Measurements from ENCODE around the gene KATNIP. TPM values are rescaled to one million over a fixed set of nuclear protein-coding genes. Genes with fewer than 3 reads are reported as not detected.

KATNIP gene
- total RNA-seq, 1 donor from 2014 or later = 6.6 TPM

DNA sequence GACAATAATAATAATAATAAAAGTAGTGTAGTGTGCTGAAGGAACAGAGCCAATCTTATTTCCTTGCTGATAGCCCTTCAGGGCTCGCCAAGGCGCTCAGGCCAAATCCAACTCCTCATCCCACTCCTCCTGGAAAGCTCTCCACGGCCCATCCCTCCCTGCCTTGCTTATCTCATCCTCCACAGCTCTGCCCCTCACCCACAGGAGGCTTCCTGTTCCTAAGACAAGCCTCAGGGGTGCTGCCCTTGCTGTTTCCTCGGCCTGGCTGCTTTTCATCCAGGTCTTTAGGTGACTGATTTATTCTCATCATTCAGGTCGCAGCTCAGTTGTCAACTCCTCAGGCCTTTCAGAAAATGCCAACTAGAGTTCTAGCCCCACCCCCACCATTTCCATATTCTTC, 11.4 kb upstream of the KATNIP start:
- intact Hi-C loops (cut with DNase I) = no loop called here
- no peak for TF ChIP-seq CTCF (IDR thresholded peaks at IDR 0.05)
- Histone ChIP-seq H3K4me3 (no peak overlapping the region), H3K36me3 (peaks cover 82 to 95% of the 10 kb centered on the region in 2 donors), H3K4me1 (no peaks in the 10 kb centered on the region), H3K27me3 (no peaks in the 10 kb centered on the region), H3K9me3 (no peaks in the 10 kb centered on the region), H3K27ac (no peak overlapping the region)
- DNase-seq (ENCODE audit: low spot score in 2 of 2) = no peak

GRCh38 chr16:27539120-27539519, 10.8 kb upstream of the KATNIP start:
- Histone ChIP-seq H3K9me3 (no peaks in the 10 kb centered on the region), H3K4me3 (no peak overlapping the region), H3K36me3 (peaks cover 83 to 95% of the 10 kb centered on the region in 2 donors), H3K27me3 (no peaks in the 10 kb centered on the region), H3K4me1 (no peaks in the 10 kb centered on the region), H3K27ac (no peak overlapping the region)
- no peak for TF ChIP-seq CTCF (IDR thresholded peaks at IDR 0.05)
- DNase-seq (ENCODE audit: low spot score in 2 of 2) = no peak
- intact Hi-C loops (cut with DNase I) = no loop called here

DNA sequence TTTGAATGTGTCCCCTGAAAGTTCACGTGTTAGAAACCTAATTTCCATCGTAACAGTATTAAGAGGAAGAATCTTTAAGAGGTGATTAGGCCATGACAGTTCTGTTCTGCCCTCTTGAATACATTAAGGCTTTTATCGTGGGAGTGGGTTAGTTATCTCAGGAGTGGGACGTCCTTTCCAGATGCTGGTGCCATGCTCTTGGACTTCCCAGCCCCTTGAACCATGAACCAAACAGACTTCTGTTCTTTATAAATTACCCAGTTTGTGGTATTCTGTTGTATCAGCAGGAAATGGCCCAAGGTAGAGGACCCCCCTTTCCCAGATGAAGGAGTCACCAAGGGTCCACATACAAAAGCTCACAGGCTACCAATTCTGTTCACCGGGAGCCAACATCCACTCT, 10.3 kb upstream of the KATNIP start:
- H3K27me3 ChIP-seq = no peaks in the 10 kb centered on the region
- no peak for DNase-seq (ENCODE audit: low spot score in 2 of 2)
- H3K36me3 ChIP-seq = peaks cover 86 to 95% of the 10 kb centered on the region in 2 donors
- H3K4me1 ChIP-seq = no peaks in the 10 kb centered on the region
- intact Hi-C loops (cut with DNase I) = no loop called here
- TF ChIP-seq CTCF (IDR thresholded peaks at IDR 0.05) = no peak
- no peak overlapping the region for H3K27ac ChIP-seq
- H3K9me3 ChIP-seq = no peaks in the 10 kb centered on the region
- no peak overlapping the region for H3K4me3 ChIP-seq

- intact Hi-C loops (cut with DNase I) = no loop called here
- no peaks in the 10 kb centered on the region for H3K27me3 ChIP-seq
- H3K27ac ChIP-seq = no peak overlapping the region
- no peak for DNase-seq (ENCODE audit: low spot score in 2 of 2)
- H3K9me3 ChIP-seq = no peaks in the 10 kb centered on the region
- no peak for TF ChIP-seq CTCF (IDR thresholded peaks at IDR 0.05)
- no peak overlapping the region for H3K4me3 ChIP-seq
- H3K36me3 ChIP-seq = peaks cover 60 to 65% of the 10 kb centered on the region in 2 donors
- peaks cover 0 to 9% of the 10 kb centered on the region in 2 donors for H3K4me1 ChIP-seq
These were observed 6.1 kb upstream of the KATNIP start for GRCh38 chr16:27543801-27544200.

DNA sequence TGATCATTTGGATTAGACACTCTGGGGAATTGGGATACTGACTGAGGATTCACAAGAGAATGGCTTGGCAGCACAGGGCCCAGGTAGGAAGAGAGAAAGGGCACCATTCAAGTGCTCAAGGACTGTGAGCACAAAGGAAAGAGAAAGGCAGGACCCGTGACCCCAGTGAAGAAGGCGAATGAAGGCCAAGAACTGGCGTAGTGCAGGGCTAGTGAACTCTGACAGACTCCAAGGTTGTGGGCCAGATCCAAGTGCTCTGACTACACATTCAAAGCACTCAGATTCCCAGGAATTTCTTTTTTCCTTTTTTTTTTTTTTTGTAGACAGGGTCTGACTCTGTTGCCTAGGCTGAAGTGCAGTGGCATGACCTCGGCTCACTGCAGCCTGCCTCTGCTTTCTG, 5.3 kb upstream of the KATNIP start:
- Histone ChIP-seq H3K36me3 (peaks cover 54 to 57% of the 10 kb centered on the region in 2 donors), H3K9me3 (no peaks in the 10 kb centered on the region), H3K27me3 (no peaks in the 10 kb centered on the region), H3K27ac (no peak overlapping the region), H3K4me3 (no peak overlapping the region), H3K4me1 (peaks cover 0 to 13% of the 10 kb centered on the region in 2 donors)
- no peak for DNase-seq (ENCODE audit: low spot score in 2 of 2)
- no peak for TF ChIP-seq CTCF (IDR thresholded peaks at IDR 0.05)
- intact Hi-C loops (cut with DNase I) = no loop called here

DNA sequence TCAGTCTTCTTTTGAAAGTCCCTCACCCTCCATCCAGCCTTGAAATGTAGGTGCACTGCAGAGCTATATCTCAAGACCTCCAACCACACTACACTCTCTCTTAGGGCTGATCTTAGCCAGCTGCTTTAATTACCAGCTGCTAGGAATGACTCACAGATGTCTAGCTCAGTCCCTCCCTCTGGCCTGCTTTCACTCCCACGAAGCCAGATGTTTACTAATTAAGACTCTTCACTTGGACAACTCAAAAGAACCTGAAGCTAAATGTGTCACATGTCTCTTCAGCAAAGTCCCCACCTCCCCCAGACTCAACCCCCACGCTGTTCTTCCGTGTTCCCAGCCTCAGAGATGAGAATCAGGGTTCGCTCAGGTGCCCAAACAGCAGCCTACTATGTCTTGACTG, 2.8 kb upstream of the KATNIP start:
- no peak overlapping the region for H3K27ac ChIP-seq
- H3K9me3 ChIP-seq = no peaks in the 10 kb centered on the region
- H3K4me3 ChIP-seq = no peak overlapping the region
- H3K27me3 ChIP-seq = no peaks in the 10 kb centered on the region
- no peak for TF ChIP-seq CTCF (IDR thresholded peaks at IDR 0.05)
- DNase-seq (ENCODE audit: low spot score in 2 of 2) = no peak
- intact Hi-C loops (cut with DNase I) = no loop called here
- H3K36me3 ChIP-seq = peaks cover 30 to 32% of the 10 kb centered on the region in 2 donors
- H3K4me1 ChIP-seq = peaks cover 0 to 21% of the 10 kb centered on the region in 2 donors

Measured in ascending aorta (tissue), 2 donors.